ENCODE measurements around the gene C19orf18.
"Not testable (repeated sequence)": the region's sequence is repeated elsewhere in the genome, so short reads cannot be mapped to it uniquely, and the experiment has no call there.

C19orf18 gene

GRCh38 chr19:57916168-57916995 lies 58.0 kb downstream of the C19orf18 start, which contains the start of gene ZNF417:
ZNF417 (minus strand) TSS chr19:57916592; CDS start chr19:57916411, 181 bp downstream.
- H3K36me3 Mint-ChIP-seq (ENCODE audit: low read depth) = peaks cover 75% of the 10 kb centered on the region

DNA sequence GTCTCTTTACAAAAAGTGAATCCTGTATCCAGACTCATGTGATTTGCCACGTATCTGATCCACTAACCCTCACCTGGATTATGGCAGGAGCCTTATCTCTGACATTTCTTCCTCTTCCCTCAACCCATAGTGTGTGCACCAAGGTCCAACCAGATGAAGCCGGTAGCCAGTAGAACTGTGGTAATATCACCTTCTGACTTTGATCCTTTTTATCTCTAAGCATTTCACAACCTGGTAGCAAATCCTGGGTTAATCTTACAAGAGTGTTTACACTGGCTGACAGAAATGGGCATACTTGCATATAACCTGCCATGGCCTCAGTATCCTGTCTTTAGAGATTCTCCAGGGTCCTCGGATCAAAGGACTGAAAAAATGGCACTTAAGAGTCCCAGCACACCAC lies 59.8 kb downstream of the C19orf18 start:
- peak overlapping the region; percentile 92 for H3K4me3 Mint-ChIP-seq
- no peak overlapping the region for H3K27ac Mint-ChIP-seq
- H3K9me3 Mint-ChIP-seq = peaks cover 44% of the 10 kb centered on the region
- H3K4me1 Mint-ChIP-seq (ENCODE audit: low read depth) = peaks cover 31% of the 10 kb centered on the region
- H3K36me3 Mint-ChIP-seq (ENCODE audit: low read depth) = peaks cover 81% of the 10 kb centered on the region
- no peak for DNase-seq
- no peaks in the 10 kb centered on the region for H3K27me3 Mint-ChIP-seq

More at GRCh38 chr19:57916168-57916995, 58.0 kb downstream of the C19orf18 start, which contains the start of gene ZNF417:
- Mint-ChIP-seq H3K27ac (peak within 1 kb of the TSS; percentile 93), H3K4me3 (peak within 1 kb of the TSS; percentile 92), H3K9me3 (peaks cover 45% of the 10 kb centered on the region), H3K4me1 (ENCODE audit: low read depth) (peaks cover 31% of the 10 kb centered on the region)
- peak; percentile 85 for DNase-seq
- not testable (repeated sequence) for H3K27me3 Mint-ChIP-seq
